SK-N-SH treated with all-trans-retinoic acid at 6 μM for 48 hours (cell line): ENCODE measurements around the gene OVCA2.

Source experiments
- ARNTL ChIP-seq: fragments of 450-650 bp; formaldehyde crosslinking; IDR thresholded peaks from 2 replicates; pipeline ENCODE4 v1.5.0; 2020; ENCODE audit warnings: low read depth, mild to moderate bottlenecking, moderate library complexity, borderline replicate concordance
- ESRRG ChIP-seq: fragments of 250-450 bp; sonication (Bioruptor Pico); IDR thresholded peaks from 2 replicates; pipeline ENCODE4 v1.6.1; 2021; ENCODE audit warnings: mild to moderate bottlenecking
- OSR1 ChIP-seq: fragments of 250-450 bp; sonication (Bioruptor Pico); IDR thresholded peaks from 2 replicates; pipeline ENCODE4 v1.8.0; 2022; ENCODE audit warnings: moderate library complexity, mild to moderate bottlenecking, inconsistent platforms
- POU6F1 ChIP-seq: fragments of 250-450 bp; sonication (Bioruptor Pico); IDR thresholded peaks from 2 replicates; pipeline ENCODE4 v1.8.0; 2021; ENCODE audit warnings: low read depth, mild to moderate bottlenecking, moderate library complexity, borderline replicate concordance
- PPARA ChIP-seq: fragments of 250-450 bp; sonication (Bioruptor Pico); IDR thresholded peaks from 2 replicates; pipeline ENCODE4 v1.5.0; 2020; ENCODE audit warnings: mild to moderate bottlenecking, borderline replicate concordance
- RARB ChIP-seq: fragments of 250-450 bp; sonication (Bioruptor Pico); IDR thresholded peaks from 2 replicates; pipeline ENCODE4 v1.8.0; 2021; ENCODE audit warnings: mild to moderate bottlenecking, moderate library complexity
- ZFP3 ChIP-seq: fragments of 250-450 bp; sonication (Bioruptor Pico); IDR thresholded peaks from 2 replicates; pipeline ENCODE4 v1.5.0; 2020; ENCODE audit warnings: mild to moderate bottlenecking, moderate library complexity
- ZNF565 ChIP-seq: fragments of 450-650 bp; formaldehyde crosslinking; conservative IDR thresholded peaks from 2 replicates; pipeline ENCODE4 v1.5.0; 2020; ENCODE audit warnings: low read depth, mild to moderate bottlenecking, moderate library complexity

- no peak for TF ChIP-seq ZNF565 (CRISPR knock-in tag)
- no peak for TF ChIP-seq ZFP3 (CRISPR knock-in tag)
- no peak for TF ChIP-seq OSR1 (CRISPR knock-in tag)
- TF ChIP-seq ARNTL = no peak
- TF ChIP-seq PPARA (CRISPR knock-in tag) = no peak
- no peak for TF ChIP-seq RARB (CRISPR knock-in tag)
- no peak for TF ChIP-seq POU6F1 (CRISPR knock-in tag)
- no peak for TF ChIP-seq ESRRG (CRISPR knock-in tag)
Measured at GRCh38 chr17:2081564-2081963, 39.7 kb downstream of the OVCA2 start.
